Prostate gland (tissue), 2 donors: Measurements from ENCODE around the gene RPL37.

Experiments used
- CTCF ChIP-seq, 4 experiments: fragments of 200-600 bp in 2 of 4; fragments of 450-650 bp in 2 of 4; sonication (generic) in 2 of 4; IDR thresholded peaks; 1 replicate in 3 of 4; 2 replicates in 1 of 4; pipeline ENCODE4 v1.5.1; 2016 to 2019; ENCODE audit warnings: antibody characterized with exemption in 4 of 4, mild to moderate bottlenecking in 2 of 4, moderate library complexity in 2 of 4
- POLR2A ChIP-seq: fragments of 450-650 bp; IDR thresholded peaks from one replicate; pipeline ENCODE4 v1.6.1; 2016; ENCODE audit warnings: antibody characterized with exemption, mild to moderate bottlenecking

GRCh38 chr5:40882291-40882690 lies 47.3 kb upstream of the RPL37 start:
- TF ChIP-seq CTCF (IDR thresholded peaks at IDR 0.05), result no peak
- TF ChIP-seq POLR2A, result no peak
